Liver (tissue), 9 donors: ENCODE measurements around the gene CIC. TPM values are rescaled to one million over a fixed set of nuclear protein-coding genes. Genes with fewer than 3 reads are reported as not detected.

ENCODE experiments used
- DNase-seq: peaks from one replicate; pipeline ENCODE4 v3.0.0-alpha.2; 2017; ENCODE audit warnings: low spot score
- H3K27ac ChIP-seq, 2 donors: one replicate each; pipeline ENCODE4 v1.7.0; 2013; ENCODE audit warnings: inconsistent platforms in 2 of 2, low read length in 2 of 2, control low read depth in 1 of 2, low read depth in 1 of 2, mild to moderate bottlenecking in 1 of 2
- H3K27me3 ChIP-seq, 4 donors: one replicate each; pipeline versions ENCODE4 v1.6.1 to v1.7.0; 2013; ENCODE audit warnings: low read length in 3 of 4, inconsistent platforms in 1 of 4, mild to moderate bottlenecking in 1 of 4, moderate library complexity in 1 of 4; ENCODE audit not compliant: control insufficient read depth in 4 of 4, insufficient read depth in 4 of 4
- H3K36me3 ChIP-seq, 4 donors: one replicate each; pipeline versions ENCODE4 v1.6.1 to v1.7.0; 2013; ENCODE audit warnings: low read length in 3 of 4, mild to moderate bottlenecking in 3 of 4, low read depth in 1 of 4, moderate library complexity in 1 of 4; ENCODE audit not compliant: control insufficient read depth in 4 of 4, insufficient read depth in 3 of 4
- H3K4me1 ChIP-seq, 4 donors: one replicate each; pipeline versions ENCODE4 v1.6.1 to v1.7.0; 2013; ENCODE audit warnings: low read length in 3 of 4, mild to moderate bottlenecking in 3 of 4, moderate library complexity in 1 of 4; ENCODE audit not compliant: control insufficient read depth in 4 of 4, insufficient read depth in 4 of 4
- H3K4me3 ChIP-seq, 3 donors: one replicate each; pipeline versions ENCODE4 v1.6.1 to v1.7.0; 2013; ENCODE audit warnings: low read length in 3 of 3, control low read depth in 1 of 3, low read depth in 1 of 3, mild to moderate bottlenecking in 1 of 3
- H3K9ac ChIP-seq, 2 donors: one replicate each; pipeline ENCODE4 v1.7.0; 2013; ENCODE audit warnings: low read length in 2 of 2, mild to moderate bottlenecking in 2 of 2, moderate library complexity in 2 of 2, control low read depth in 1 of 2, low read depth in 1 of 2
- H3K9me3 ChIP-seq, 4 donors: one replicate each; pipeline versions ENCODE4 v1.6.1 to v1.7.0; 2013; ENCODE audit warnings: low read length in 3 of 4; ENCODE audit not compliant: control insufficient read depth in 4 of 4
- ATF3 ChIP-seq: IDR thresholded peaks from 2 replicates; pipeline ENCODE4 v1.6.1; 2016; ENCODE audit warnings: antibody characterized with exemption
- FOXA1 ChIP-seq: IDR thresholded peaks from 2 replicates; pipeline ENCODE4 v1.6.1; 2016; ENCODE audit warnings: antibody characterized with exemption
- FOXA2 ChIP-seq: IDR thresholded peaks from 2 replicates; pipeline ENCODE4 v1.6.1; 2016; ENCODE audit warnings: antibody characterized with exemption
- GABPA ChIP-seq, 2 donors: IDR thresholded peaks in 1 of 2; conservative IDR thresholded peaks in 1 of 2; 2 replicates each; pipeline ENCODE4 v1.6.1; 2016; ENCODE audit warnings: antibody characterized with exemption in 2 of 2, mild to moderate bottlenecking in 1 of 2, moderate library complexity in 1 of 2
- HNF4G ChIP-seq: IDR thresholded peaks from 2 replicates; pipeline ENCODE4 v1.6.1; 2016; ENCODE audit warnings: antibody characterized with exemption
- JUND ChIP-seq, 2 donors: IDR thresholded peaks; 2 replicates each; pipeline ENCODE4 v1.6.1; 2016; ENCODE audit warnings: antibody characterized with exemption in 2 of 2
- MAX ChIP-seq: IDR thresholded peaks from 2 replicates; pipeline ENCODE4 v1.6.1; 2016; ENCODE audit warnings: antibody characterized with exemption
- RAD21 ChIP-seq, 2 donors: IDR thresholded peaks; 2 replicates each; pipeline ENCODE4 v1.6.1; 2016; ENCODE audit warnings: antibody characterized with exemption in 2 of 2, mild to moderate bottlenecking in 2 of 2
- RXRA ChIP-seq, 2 donors: IDR thresholded peaks; 2 replicates each; pipeline ENCODE4 v1.6.1; 2017 to 2018; ENCODE audit warnings: antibody characterized with exemption in 2 of 2, mild to moderate bottlenecking in 1 of 2
- SP1 ChIP-seq: IDR thresholded peaks from 2 replicates; pipeline ENCODE4 v1.6.1; 2018; ENCODE audit warnings: antibody characterized with exemption, mild to moderate bottlenecking
- TAF1 ChIP-seq: conservative IDR thresholded peaks from 2 replicates; pipeline ENCODE4 v1.6.1; 2016; ENCODE audit warnings: antibody characterized with exemption, mild to moderate bottlenecking
- YY1 ChIP-seq: IDR thresholded peaks from 2 replicates; pipeline ENCODE4 v1.6.1; 2016; ENCODE audit warnings: antibody characterized with exemption, mild to moderate bottlenecking
- ZBTB33 ChIP-seq: IDR thresholded peaks from 2 replicates; pipeline ENCODE4 v1.6.1; 2016; ENCODE audit warnings: antibody characterized with exemption
- WGBS: extraction: QIAGEN DNeasy Blood & Tissue Kit; methylation state at CpG from one replicate; pipeline ENCODE4 v1.1.7; 2013; 5-methylcytosine and 5-hydroxymethylcytosine counted together
- polyA plus RNA-seq, 2 donors: library from polyadenylated mRNA; stranded (reverse) in 1 of 2; unstranded in 1 of 2; fragments of 200-250 nt in 1 of 2; fragments of >200 nt in 1 of 2; fragmentation: Nextera tagmentation in 1 of 2; extraction: Ambion mirVana in 1 of 2; gene quantifications; one replicate each; pipeline versions ENCODE4 v1.2.1 to v1.2.3, GENCODE V29; 2013 to 2015
- total RNA-seq, 2 donors: library from RNA; depleted of rRNA; stranded (reverse); fragments of >200 nt; gene quantifications; one replicate each; pipeline ENCODE4 v1.2.3, GENCODE V29; 2014
- TF ChIP-seq, protein P1 (sequence below): fragments of 150-350 bp; IDR thresholded peaks from 2 replicates; pipeline ENCODE4 v1.5.1; 2017; ENCODE audit warnings: improper control_type of control experiment, low read depth, low read length; ENCODE audit not compliant: missing input control
- donor health status: healthy.
- donor health status: healthy.
- donor health status: healthy.
- donor health status: healthy.
- donor health status: healthy.

The CIC gene
- total and polyA plus RNA-seq, 4 donors, result 5.6 to 21.3 (median 17.2) TPM

GRCh38 chr19:42252365-42253244, 16.4 kb upstream of the CIC start (continued):
- TF ChIP-seq GABPA (IDR thresholded peaks at IDR 0.05 in 1 of 2, conservative IDR thresholded peaks at IDR 0.05 in 1 of 2) (no peak), SP1 (no peak), FOXA1 (no peak)
- TF ChIP-seq, protein P1, sequence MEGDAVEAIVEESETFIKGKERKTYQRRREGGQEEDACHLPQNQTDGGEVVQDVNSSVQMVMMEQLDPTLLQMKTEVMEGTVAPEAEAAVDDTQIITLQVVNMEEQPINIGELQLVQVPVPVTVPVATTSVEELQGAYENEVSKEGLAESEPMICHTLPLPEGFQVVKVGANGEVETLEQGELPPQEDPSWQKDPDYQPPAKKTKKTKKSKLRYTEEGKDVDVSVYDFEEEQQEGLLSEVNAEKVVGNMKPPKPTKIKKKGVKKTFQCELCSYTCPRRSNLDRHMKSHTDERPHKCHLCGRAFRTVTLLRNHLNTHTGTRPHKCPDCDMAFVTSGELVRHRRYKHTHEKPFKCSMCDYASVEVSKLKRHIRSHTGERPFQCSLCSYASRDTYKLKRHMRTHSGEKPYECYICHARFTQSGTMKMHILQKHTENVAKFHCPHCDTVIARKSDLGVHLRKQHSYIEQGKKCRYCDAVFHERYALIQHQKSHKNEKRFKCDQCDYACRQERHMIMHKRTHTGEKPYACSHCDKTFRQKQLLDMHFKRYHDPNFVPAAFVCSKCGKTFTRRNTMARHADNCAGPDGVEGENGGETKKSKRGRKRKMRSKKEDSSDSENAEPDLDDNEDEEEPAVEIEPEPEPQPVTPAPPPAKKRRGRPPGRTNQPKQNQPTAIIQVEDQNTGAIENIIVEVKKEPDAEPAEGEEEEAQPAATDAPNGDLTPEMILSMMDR, result no peak

DNA sequence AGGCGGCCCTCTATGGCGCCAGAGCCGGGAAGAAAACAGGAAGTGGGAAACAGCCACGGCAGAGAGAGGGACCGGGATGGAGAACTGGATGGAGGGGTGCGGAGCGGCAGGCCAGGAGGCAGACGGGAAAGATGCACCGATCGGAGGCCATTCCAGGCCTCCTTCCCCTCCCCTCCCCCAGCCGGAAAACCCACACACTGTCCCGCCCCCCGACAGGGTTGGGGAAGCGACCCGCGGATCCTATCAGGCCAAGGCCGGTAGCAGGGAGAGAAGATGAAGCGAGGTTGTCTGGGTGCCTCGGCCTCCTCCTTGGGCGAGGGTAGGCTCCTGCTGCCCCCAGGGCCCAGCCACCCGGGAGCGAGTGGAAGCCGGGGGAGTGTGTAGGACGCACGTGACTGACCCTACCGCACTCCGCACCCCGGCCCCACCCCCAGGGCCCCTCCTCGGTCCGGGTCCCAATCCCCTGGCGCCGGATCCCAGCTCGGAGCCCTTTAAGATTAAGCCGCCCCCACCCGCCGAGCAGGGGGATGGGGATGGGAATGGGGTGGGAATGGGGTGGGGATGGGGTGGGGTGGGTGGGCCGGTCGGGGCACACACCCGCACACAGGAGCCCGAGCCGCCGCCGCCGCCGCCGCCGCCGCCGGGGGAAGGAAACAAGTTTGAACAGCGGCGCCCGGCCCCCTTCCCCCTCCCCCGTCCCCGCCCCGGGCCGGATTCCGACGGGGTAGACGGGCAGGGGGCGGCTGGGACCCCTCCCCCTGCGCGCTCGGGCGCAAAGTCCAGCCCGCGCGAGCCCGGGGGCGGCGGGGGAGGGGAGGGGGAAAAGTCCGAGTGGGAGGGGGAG, 15.6 kb upstream of the CIC start:
- Histone ChIP-seq H3K36me3 (peaks cover 0 to 12% (median 5%) of the 10 kb centered on the region in 4 donors), H3K27ac (peak overlapping the region; percentile 99 to 100), H3K9ac (peak overlapping the region; percentile 58 to 72), H3K9me3 (no peaks in the 10 kb centered on the region), H3K4me3 (peak overlapping the region; percentile 72 to 99 (median 91)), H3K27me3 (no peaks in the 10 kb centered on the region), H3K4me1 (peaks cover 16 to 47% (median 33%) of the 10 kb centered on the region in 4 donors)
- DNase-seq, result peak; percentile 66
- under 1% methylated on average over 71 of the region's 71 CpGs for WGBS
- TF ChIP-seq FOXA1, result no peak
- no peak for TF ChIP-seq FOXA2
- no peak for TF ChIP-seq YY1
- no peak for TF ChIP-seq JUND (IDR thresholded peaks at IDR 0.05)
- TF ChIP-seq MAX, result no peak
- no peak for TF ChIP-seq ZBTB33
- TF ChIP-seq ATF3, result no peak
- TF ChIP-seq RAD21 (IDR thresholded peaks at IDR 0.05), result no peak
- TF ChIP-seq, protein P1, result no peak
- no peak for TF ChIP-seq TAF1
- no peak for TF ChIP-seq RXRA (IDR thresholded peaks at IDR 0.05)
- no peak for TF ChIP-seq HNF4G
- TF ChIP-seq SP1, result no peak
- no peak for TF ChIP-seq GABPA (IDR thresholded peaks at IDR 0.05 in 1 of 2, conservative IDR thresholded peaks at IDR 0.05 in 1 of 2)
